Astrocyte (in vitro differentiated cells and primary cell): ENCODE data around the gene XPOT.

ENCODE experiments used
- CTCF ChIP-seq: IDR thresholded peaks from 2 replicates; pipeline ENCODE4 v1.5.1; 2011; ENCODE audit warnings: low read depth, mild to moderate bottlenecking, inconsistent platforms, low read length, moderate library complexity; ENCODE audit not compliant: insufficient read depth
- EZH2 ChIP-seq: IDR thresholded peaks from 2 replicates; pipeline ENCODE4 v1.6.1; 2012; ENCODE audit warnings: mild to moderate bottlenecking, low read length, inconsistent platforms; ENCODE audit not compliant: insufficient read depth

GRCh38 chr12:64473176-64473575 is 69.0 kb downstream of the XPOT start:
- no peak for TF ChIP-seq CTCF
- TF ChIP-seq EZH2, result no peak
